GM19397 (cell line): ENCODE measurements around the gene LFNG.

Experiments used
- ATAC-seq: cut with Tn5 transposase; IDR thresholded peaks from one replicate; pipeline ENCODE4 v1.9.1; 2021; ENCODE audit warnings: mild to moderate bottlenecking, moderate library complexity; ENCODE audit not compliant: unreplicated experiment

LFNG gene

DNA sequence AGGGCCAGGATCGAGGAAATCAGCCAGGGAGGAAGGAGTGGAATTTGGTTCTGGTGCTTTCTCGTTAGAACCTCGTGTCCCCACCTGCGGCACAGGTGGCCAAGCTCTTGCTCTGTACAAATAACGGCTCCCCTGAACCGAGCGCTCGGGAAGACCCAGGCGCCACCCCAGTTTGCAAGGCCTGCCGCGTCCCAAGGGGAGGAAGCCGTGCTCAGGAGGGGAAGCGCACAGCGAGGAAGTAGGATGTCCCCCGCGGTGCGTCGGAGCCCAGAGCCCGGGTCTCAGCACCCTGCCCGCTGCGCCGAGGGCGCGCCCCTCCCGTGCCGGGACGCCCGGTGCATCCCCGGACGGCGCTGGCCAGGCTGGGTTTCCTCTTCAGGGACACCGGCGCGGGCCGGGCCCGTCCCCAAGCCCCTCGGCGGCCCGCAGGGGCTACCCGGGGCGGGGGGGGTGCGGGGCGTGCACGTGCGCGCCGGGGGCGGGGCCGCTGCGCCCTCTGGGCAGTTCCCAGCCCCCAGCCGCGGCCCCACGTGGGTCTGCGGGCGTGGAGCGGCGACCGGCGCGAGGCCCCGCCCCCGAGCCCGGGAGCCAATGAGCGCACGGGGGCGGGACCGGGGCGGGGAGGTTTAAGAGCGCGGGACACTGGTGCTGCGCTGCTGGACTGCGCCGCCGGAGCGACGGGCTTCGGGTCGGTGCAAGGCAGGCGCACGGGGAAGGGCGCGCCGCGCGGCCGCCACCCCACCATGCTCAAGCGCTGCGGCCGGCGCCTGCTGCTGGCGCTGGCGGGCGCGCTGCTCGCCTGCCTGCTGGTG is at the start of gene LFNG:
LFNG (plus strand) TSS at position 656 of the 812 bp plus-strand sequence; CDS start at position 744, 88 bp downstream.
- peak; percentile 86 for ATAC-seq

- ATAC-seq = no peak
Measured at GRCh38 chr7:2470204-2471021, 49.2 kb upstream of the LFNG start.

DNA sequence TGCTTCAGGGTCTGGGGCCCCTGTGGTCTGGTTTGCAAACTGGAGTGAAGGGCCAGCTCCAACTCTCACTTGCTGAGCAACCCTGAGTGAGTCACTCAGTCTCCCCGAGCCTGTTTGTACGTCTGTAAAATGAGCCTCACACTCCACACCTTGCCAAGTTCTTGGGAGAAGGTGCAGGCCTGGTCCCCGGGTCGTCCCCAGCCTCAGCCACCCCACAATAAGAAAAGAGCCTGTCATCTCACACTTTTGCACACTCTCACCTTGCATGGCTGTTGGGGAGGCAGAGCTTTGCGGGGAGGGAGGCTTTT is 48.6 kb upstream of the LFNG start:
- ATAC-seq = no peak

DNA sequence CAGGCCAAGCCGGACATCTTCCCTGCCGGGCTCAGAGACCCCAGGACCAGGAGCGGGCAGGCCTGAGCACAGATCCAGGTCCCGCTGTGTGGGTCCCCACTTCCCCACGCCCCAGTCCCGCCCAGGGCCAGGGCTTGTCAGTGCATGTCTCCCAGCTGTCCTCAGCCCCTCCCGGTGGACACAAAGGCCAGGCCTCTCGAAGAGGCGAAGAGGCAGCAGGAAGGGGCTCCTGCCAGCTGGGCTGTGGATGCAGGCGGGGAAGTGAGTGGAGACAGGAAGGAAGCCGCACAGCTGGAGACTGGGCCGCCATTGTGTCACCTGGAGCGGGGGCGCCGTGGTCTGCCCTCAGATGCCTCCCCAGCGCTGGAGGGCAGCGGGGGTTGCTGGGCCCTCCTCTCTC is 48.2 kb upstream of the LFNG start:
- ATAC-seq = no peak

GRCh38 chr7:2472739-2473138 is 46.8 kb upstream of the LFNG start:
- no peak for ATAC-seq

GRCh38 chr7:2473496-2474180 is 45.9 kb upstream of the LFNG start:
- ATAC-seq = no peak

DNA sequence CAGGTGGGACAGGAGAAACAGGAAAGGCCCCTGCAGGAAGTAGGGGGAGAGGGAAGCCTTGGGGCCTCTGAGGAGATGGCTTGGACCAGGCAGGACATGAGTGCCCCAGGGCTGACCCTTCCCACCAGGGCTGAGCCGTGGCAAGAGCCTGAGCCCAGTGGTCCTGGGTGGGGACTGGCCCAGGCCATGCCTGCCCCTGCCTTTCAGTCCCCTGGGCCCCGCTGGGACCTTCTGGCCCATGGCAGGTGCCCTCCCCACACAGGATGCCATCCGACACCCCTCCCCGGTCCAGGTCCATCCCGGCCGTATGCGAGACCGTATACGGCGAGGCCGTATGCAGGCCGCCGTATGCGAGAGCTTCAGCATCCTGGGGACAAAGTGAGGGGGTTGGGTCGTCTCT is 45.4 kb upstream of the LFNG start:
- no peak for ATAC-seq

GRCh38 chr7:2474813-2475677 is 44.5 kb upstream of the LFNG start:
- no peak for ATAC-seq

DNA sequence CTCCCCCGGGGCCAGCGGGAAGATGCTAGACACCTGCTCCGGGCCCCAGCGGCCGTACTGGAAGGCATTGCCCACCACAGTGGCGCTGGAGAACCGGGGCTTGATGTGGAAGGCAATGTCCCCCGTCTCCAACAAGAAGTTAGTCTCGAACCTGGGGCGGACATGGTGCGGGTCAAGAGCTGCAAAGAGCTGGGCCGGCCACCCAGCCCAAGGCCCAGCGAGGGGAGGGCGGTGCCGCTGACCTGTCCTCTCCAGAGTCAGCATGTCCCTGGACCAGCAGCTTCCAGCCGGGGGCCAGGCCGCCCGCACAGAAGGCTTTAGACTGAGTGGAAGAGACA is 43.9 kb upstream of the LFNG start:
- ATAC-seq = no peak

- ATAC-seq = no peak
Measured at GRCh38 chr7:2476298-2476697, 43.3 kb upstream of the LFNG start, which contains the start of gene GRIFIN. GRIFIN (minus strand) TSS chr7:2476398; CDS start chr7:2476383, 15 bp downstream.

GRCh38 chr7:2476776-2477446 is 42.7 kb upstream of the LFNG start:
- ATAC-seq = no peak

DNA sequence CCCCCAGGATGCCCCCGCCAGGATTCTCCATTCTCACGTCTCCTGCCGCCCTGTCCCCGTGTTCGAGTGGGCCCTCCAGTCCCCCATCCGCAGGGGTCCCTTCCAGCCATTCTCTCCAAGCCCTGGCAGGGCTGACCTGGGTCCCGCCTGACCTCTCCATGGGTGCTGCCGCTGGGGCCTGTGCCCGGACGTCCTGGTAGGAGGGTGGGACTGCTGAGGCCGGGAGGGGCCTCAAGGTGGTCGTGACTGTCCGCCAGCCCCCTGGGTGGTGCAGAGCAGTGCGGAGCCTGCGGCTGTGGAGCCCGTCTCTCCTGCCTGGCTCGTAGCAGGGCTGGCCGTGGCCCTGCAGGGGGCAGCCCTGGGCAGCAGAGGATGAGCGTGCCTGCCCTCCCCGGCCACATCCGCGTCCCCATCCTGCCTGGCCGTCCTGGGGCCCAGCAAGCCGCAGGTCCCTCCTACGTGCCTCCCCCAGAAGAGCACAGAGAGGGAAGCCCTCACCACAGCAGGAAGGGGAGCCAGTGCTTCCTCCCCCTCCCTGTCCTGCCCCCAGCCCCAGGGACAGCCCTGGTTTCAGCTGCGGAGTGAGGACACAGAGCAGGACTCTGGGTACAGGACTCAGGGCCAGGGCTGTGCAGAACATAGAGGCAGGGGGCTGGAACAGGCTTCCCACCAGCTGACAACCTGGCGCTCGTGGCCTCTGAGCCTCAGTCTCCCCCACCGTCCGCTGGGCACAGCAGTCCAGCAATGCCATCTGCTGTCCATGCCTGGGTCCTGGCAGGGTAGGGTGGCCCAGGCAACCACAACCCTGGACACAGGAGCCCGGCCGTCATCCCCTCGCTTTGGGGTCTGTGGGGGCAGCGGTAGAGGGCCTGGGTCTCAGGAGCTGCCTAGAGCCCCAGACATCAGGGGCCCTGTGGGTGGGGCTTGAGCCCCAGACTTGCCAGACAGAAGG is 41.9 kb upstream of the LFNG start:
- ATAC-seq = no peak

DNA sequence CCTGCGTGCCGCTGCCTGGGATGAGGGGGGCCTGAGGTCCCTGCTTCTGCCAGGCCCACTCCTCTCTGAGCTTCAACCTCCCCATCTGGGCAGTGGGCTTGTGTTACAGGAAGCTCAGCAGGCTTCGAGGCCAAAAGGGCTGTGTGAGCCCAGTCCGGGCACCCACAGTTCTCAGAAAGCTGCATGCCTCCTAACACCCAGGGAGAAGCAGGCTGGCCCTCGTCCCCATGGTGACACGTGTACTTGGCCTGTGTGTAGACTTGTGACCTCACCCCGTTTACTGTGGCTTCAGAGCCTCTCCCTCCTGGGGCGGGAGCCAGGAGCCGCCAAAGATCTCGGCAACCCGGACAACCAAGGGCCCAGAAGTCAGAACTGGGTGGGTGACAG is 41.2 kb upstream of the LFNG start:
- no peak for ATAC-seq

DNA sequence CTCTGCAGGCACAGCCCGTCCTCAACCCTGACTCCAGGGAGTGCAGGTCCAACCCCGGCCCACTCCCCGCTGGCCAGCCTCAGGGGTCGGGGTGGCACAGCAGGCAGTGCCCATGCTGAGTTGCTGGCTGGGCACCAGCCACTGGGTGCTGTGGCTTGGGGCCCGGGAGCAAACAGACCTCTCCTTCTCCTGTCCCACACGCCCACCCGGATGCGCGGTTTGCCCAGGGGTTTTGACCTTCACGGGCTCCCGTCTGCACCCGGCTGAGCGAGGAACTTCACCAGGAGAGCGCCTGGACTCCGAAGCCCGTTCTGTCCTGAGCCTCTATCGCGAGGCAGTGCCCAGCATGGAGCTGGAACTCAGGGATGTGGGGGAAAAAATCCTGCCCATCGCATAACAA is 40.8 kb upstream of the LFNG start:
- ATAC-seq = no peak

DNA sequence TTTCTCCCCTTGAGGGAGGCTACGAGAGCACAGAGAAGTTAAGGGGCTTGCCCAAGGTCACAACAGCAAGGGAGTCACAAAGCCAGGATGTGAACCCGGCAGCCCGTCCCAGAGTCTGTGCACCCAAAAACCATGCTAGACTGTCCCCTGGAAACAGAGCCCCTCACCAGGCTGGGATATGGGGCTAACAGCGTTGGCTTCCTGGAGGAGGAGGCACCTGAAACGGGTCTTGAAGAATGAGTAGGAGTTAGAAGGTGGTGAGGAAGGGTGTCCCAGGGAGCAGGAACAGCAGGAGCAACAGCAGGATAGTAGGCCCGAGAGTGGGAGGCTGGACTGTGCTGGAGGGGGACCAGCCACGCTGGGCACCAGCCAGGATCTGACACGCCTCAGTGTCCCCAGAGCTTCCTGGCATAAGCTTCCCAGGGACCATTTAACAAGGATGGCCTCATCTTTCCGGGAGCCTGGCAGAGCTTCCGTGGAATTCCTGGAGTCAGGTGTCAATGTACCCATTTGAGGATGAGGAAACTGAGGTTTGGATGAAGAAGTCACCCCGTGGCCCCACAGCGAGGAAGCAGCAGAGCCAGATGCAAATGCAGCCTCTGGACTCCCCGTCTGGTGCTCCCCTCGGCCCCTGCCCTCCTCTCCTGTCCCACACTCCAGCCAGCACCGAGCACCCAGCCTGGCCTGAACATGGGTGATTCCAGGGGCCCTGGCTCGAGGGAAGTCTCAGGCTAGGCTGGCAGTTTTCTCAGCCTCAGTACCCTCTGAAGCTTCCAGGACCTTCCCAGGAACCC is 40.1 kb upstream of the LFNG start:
- ATAC-seq = no peak

GRCh38 chr7:2480070-2480408 is 39.5 kb upstream of the LFNG start:
- ATAC-seq = no peak

DNA sequence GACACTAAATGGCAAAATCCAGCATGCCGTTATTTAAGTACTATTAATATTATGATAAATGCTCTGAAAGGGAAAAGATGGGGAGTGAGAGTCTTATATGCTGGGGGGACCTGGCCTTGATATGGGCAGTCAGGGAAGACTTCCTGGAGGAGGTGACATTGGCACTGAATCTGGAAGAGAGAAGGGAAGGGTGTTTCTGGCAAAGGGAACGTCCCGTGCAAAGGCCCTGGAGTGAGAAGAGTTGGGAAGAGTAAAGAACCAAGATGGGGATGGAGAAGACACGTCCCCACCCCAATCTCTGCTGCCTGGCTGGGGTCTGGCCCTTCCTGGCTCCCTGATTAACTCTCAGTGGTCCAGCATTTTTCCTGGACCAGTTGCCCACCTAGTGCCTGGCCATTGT is 38.4 kb upstream of the LFNG start:
- no peak for ATAC-seq

DNA sequence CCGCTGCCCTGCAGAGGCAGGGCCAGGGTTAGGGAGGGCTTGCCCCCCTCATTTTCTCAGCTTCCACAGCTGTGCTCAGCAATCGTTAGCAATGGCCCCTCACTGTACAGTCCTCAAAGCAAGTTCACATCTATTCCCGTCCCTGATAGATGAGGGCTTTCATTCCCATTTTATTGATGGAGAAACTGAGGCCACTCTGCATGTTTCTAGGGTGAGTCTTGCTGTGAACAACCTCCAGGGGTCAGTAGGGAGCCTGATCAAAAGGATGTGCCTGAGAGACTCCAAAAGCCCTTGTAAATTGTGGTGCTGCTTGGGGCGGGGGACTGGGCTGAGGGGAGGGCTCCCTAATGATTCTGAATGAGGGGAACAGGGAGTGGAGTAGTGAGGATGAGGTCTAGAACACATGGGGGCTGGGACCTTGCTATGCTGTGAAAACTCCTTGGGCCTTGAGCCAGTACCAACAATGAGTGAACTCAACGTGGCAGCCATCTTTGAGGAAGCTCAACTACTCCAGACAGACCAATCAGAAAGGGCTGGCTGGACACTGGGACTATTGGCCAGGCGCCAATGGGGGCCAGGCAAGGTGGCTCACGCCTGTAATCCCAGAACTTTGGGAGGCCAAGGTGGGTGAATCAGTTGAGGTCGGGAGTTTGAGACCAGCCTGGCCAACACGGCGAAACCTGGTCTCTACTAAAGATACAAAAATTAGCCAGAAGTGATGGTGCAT is 36.7 kb upstream of the LFNG start:
- ATAC-seq = no peak
